Ectodermal cell (in vitro differentiated cells): ENCODE data around the gene FUOM.

Experiments used
- H3K27ac ChIP-seq: 2 replicates; pipeline ENCODE4 v1.7.0; 2013; ENCODE audit warnings: mild to moderate bottlenecking, low read depth, low read length; ENCODE audit not compliant: insufficient read depth, poor library complexity, severe bottlenecking
- H3K27me3 ChIP-seq: 2 replicates; pipeline ENCODE4 v1.7.0; 2013; ENCODE audit warnings: mild to moderate bottlenecking, low read length; ENCODE audit not compliant: insufficient read depth, control insufficient read depth, poor library complexity, severe bottlenecking
- H3K36me3 ChIP-seq: one replicate; pipeline ENCODE4 v1.7.0; 2013; ENCODE audit warnings: low read length; ENCODE audit not compliant: control insufficient read depth, insufficient read depth
- H3K4me1 ChIP-seq: one replicate; pipeline ENCODE4 v1.7.0; 2013; ENCODE audit warnings: low read length; ENCODE audit not compliant: control insufficient read depth, insufficient read depth
- H3K4me3 ChIP-seq: 2 replicates; pipeline ENCODE4 v1.7.0; 2013; ENCODE audit warnings: low read depth, low read length, control low read depth; ENCODE audit not compliant: insufficient read depth
- H3K9me3 ChIP-seq: 2 replicates; pipeline ENCODE4 v1.7.0; 2013; ENCODE audit warnings: mild to moderate bottlenecking, low read length, moderate library complexity; ENCODE audit not compliant: control insufficient read depth
- WGBS, 2 experiments: methylation state at CpG; one replicate each; pipeline ENCODE4 v1.1.7; 2013; ENCODE audit warnings: missing lambda C conversion rate in 2 of 2; 5-methylcytosine and 5-hydroxymethylcytosine counted together

The FUOM gene

GRCh38 chr10:133338080-133339071 is 19.4 kb downstream of the FUOM start:
- Histone ChIP-seq H3K36me3 (no peaks in the 10 kb centered on the region), H3K4me3 (no peak overlapping the region), H3K27me3 (peaks cover 53% of the 10 kb centered on the region), H3K4me1 (peaks cover 13% of the 10 kb centered on the region), H3K9me3 (no peaks in the 10 kb centered on the region), H3K27ac (no peak overlapping the region)
- 83 to 88% methylated on average over 10 of the region's 10 CpGs for WGBS, 2 experiments

GRCh38 chr10:133337370-133337725 is 20.5 kb downstream of the FUOM start:
- Histone ChIP-seq H3K9me3 (no peaks in the 10 kb centered on the region), H3K27me3 (peaks cover 64% of the 10 kb centered on the region), H3K36me3 (no peaks in the 10 kb centered on the region), H3K27ac (no peak overlapping the region), H3K4me3 (no peak overlapping the region), H3K4me1 (peaks cover 13% of the 10 kb centered on the region)
- WGBS, 2 experiments: 84 to 92% methylated on average over 3 of the region's 3 CpGs

GRCh38 chr10:133336577-133337369 is 21.0 kb downstream of the FUOM start, which contains the start of gene CALY:
Gene CALY, minus strand, starts transcription at chr10:133336896. Its CDS starts 7,907 bp downstream, at chr10:133328989.
- H3K4me3 ChIP-seq: peak within 1 kb of the TSS; percentile 36

GRCh38 chr10:133336118-133336576 is 21.7 kb downstream of the FUOM start:
- Histone ChIP-seq H3K4me3 (no peak overlapping the region), H3K36me3 (no peaks in the 10 kb centered on the region), H3K4me1 (peaks cover 13% of the 10 kb centered on the region), H3K9me3 (no peaks in the 10 kb centered on the region), H3K27me3 (peaks cover 76% of the 10 kb centered on the region), H3K27ac (no peak overlapping the region)
- 18 to 20% methylated on average over 41 of the region's 41 CpGs for WGBS, 2 experiments

More at GRCh38 chr10:133336577-133337369, 21.0 kb downstream of the FUOM start, which contains the start of gene CALY:
- Histone ChIP-seq H3K9me3 (no peaks in the 10 kb centered on the region), H3K27ac (no peak within 1 kb of the TSS), H3K27me3 (peaks cover 69% of the 10 kb centered on the region), H3K36me3 (no peaks in the 10 kb centered on the region), H3K4me1 (peaks cover 13% of the 10 kb centered on the region)
- 36 to 38% methylated on average over 63 of the region's 63 CpGs for WGBS, 2 experiments

GRCh38 chr10:133335246-133336117 is 22.3 kb downstream of the FUOM start:
- Histone ChIP-seq H3K36me3 (no peaks in the 10 kb centered on the region), H3K27ac (no peak overlapping the region), H3K27me3 (peaks cover 82% of the 10 kb centered on the region), H3K9me3 (no peaks in the 10 kb centered on the region), H3K4me1 (peaks cover 13% of the 10 kb centered on the region), H3K4me3 (peak overlapping the region; percentile 36)
- 11 to 12% methylated on average over 75 of the region's 75 CpGs for WGBS, 2 experiments

- H3K27me3 ChIP-seq: peaks cover 86% of the 10 kb centered on the region
- H3K27ac ChIP-seq: no peak overlapping the region
Measured at GRCh38 chr10:133334503-133335245, 23.1 kb downstream of the FUOM start.

GRCh38 chr10:133332936-133333699 is 24.7 kb downstream of the FUOM start:
- no peaks in the 10 kb centered on the region for H3K9me3 ChIP-seq
- WGBS, 2 experiments: 74 to 75% methylated on average over 29 to 30 of the region's 30 CpGs
- no peak overlapping the region for H3K27ac ChIP-seq
- H3K36me3 ChIP-seq: no peaks in the 10 kb centered on the region
- H3K27me3 ChIP-seq: peaks cover 96% of the 10 kb centered on the region
- H3K4me3 ChIP-seq: no peak overlapping the region
- peaks cover 20% of the 10 kb centered on the region for H3K4me1 ChIP-seq

More at GRCh38 chr10:133334503-133335245, 23.1 kb downstream of the FUOM start:
- Histone ChIP-seq H3K4me3 (peak overlapping the region; percentile 36), H3K36me3 (no peaks in the 10 kb centered on the region), H3K9me3 (no peaks in the 10 kb centered on the region), H3K4me1 (peaks cover 13% of the 10 kb centered on the region)
- 26 to 27% methylated on average over 51 of the region's 51 CpGs for WGBS, 2 experiments

- H3K27me3 ChIP-seq: peaks cover 96% of the 10 kb centered on the region
- no peaks in the 10 kb centered on the region for H3K9me3 ChIP-seq
- no peaks in the 10 kb centered on the region for H3K36me3 ChIP-seq
- H3K4me1 ChIP-seq: peaks cover 18% of the 10 kb centered on the region
- 6 to 7% methylated on average over 37 of the region's 37 CpGs for WGBS, 2 experiments
- no peak overlapping the region for H3K4me3 ChIP-seq
- no peak overlapping the region for H3K27ac ChIP-seq
Measured at GRCh38 chr10:133329491-133330202, 28.2 kb downstream of the FUOM start.
